ENCODE results near the gene MICU1. TPM values are rescaled to one million over a fixed set of nuclear protein-coding genes. Genes with fewer than 3 reads are reported as not detected.
A peak's percentile ranks its signal among the peaks of the same experiment; 100 is the strongest.

Gene MICU1
- total RNA-seq, 2 experiments from 2014 or later = 27.2 to 33.6 TPM

- TF ChIP-seq CTCF (conservative IDR thresholded peaks at IDR 0.05; ENCODE audit: low read length) (no peak), EZH2phosphoT487 (IDR thresholded peaks at IDR 0.05; ENCODE audit: borderline replicate concordance, low read depth, low read length) (no peak)
- no peak overlapping the region for H3K4me2 ChIP-seq (ENCODE audit: low read length)
- H2AFZ ChIP-seq (ENCODE audit: low read length) = no peak overlapping the region
- intact Hi-C loops (cut with micrococcal nuclease; ENCODE audit: unreplicated experiment) = no loop called here
- H3K79me2 ChIP-seq (ENCODE audit: insufficient read depth, low read depth, low read length) = no peaks in the 10 kb centered on the region
- ChIA-PET CTCF (ENCODE audit: unreplicated experiment) (no interaction called here), POLR2A (interaction anchor here (0.6 kb wide), 1 partner anchor 353 kb away, joined by 5 read pairs; no protein-coding TSS in a partner anchor)
- H3K36me3 ChIP-seq (ENCODE audit: insufficient read depth, low read length) = peaks cover 62% of the 10 kb centered on the region
- no peak for DNase-seq (ENCODE audit: low spot score)
- H3K4me3 ChIP-seq (ENCODE audit: low read depth, low read length, poor library complexity, severe bottlenecking) = no peak overlapping the region
- no peaks in the 10 kb centered on the region for H3K9me3 ChIP-seq (ENCODE audit: low read length)
- no peaks in the 10 kb centered on the region for H3K9me2 ChIP-seq (ENCODE audit: insufficient read depth, low read length)
- H3K27ac ChIP-seq (ENCODE audit: low read depth, low read length, poor library complexity, severe bottlenecking) = no peak overlapping the region
- no peaks in the 10 kb centered on the region for H3K4me1 ChIP-seq (ENCODE audit: insufficient read depth, low read length, poor library complexity, severe bottlenecking)
- BruUV-seq (replicated peaks) = no TSS peak
- no peaks in the 10 kb centered on the region for H4K20me1 ChIP-seq (ENCODE audit: insufficient read depth, low read length)
These were observed 283.0 kb downstream of the MICU1 start for GRCh38 chr10:72342911-72343310.

- intact Hi-C loops (cut with micrococcal nuclease; ENCODE audit: unreplicated experiment) = loop anchor here (2.0 kb wide), 1 partner anchor 384 kb away; no protein-coding TSS in a partner anchor
- peak; percentile 74 for DNase-seq (ENCODE audit: low spot score)
- BruUV-seq (replicated peaks) = no TSS peak
These were observed 285.2 kb downstream of the MICU1 start for GRCh38 chr10:72340510-72341261.

More at GRCh38 chr10:72340510-72341261, 285.2 kb downstream of the MICU1 start:
- no peak overlapping the region for H3K27ac ChIP-seq (ENCODE audit: low read depth, low read length, poor library complexity, severe bottlenecking)
- H2AFZ ChIP-seq (ENCODE audit: low read length) = no peak overlapping the region
- TF ChIP-seq CTCF (conservative IDR thresholded peaks at IDR 0.05; ENCODE audit: low read length) (peak; percentile 95), EZH2phosphoT487 (IDR thresholded peaks at IDR 0.05; ENCODE audit: borderline replicate concordance, low read depth, low read length) (no peak)
- H3K9me2 ChIP-seq (ENCODE audit: insufficient read depth, low read length) = no peaks in the 10 kb centered on the region
- CTCF ChIA-PET (ENCODE audit: unreplicated experiment) = no interaction called here
- H3K4me3 ChIP-seq (ENCODE audit: low read depth, low read length, poor library complexity, severe bottlenecking) = no peak overlapping the region
- peaks cover 2% of the 10 kb centered on the region for H3K4me1 ChIP-seq (ENCODE audit: insufficient read depth, low read length, poor library complexity, severe bottlenecking)
- POLR2A ChIA-PET = no interaction called here
- no peak overlapping the region for H3K4me2 ChIP-seq (ENCODE audit: low read length)
- H3K36me3 ChIP-seq (ENCODE audit: insufficient read depth, low read length) = peaks cover 84% of the 10 kb centered on the region
- H3K79me2 ChIP-seq (ENCODE audit: insufficient read depth, low read depth, low read length) = no peaks in the 10 kb centered on the region
- no peaks in the 10 kb centered on the region for H4K20me1 ChIP-seq (ENCODE audit: insufficient read depth, low read length)
- no peaks in the 10 kb centered on the region for H3K9me3 ChIP-seq (ENCODE audit: low read length)

Measured in OCI-LY7 (cell line).